GM18502 (cell line): ENCODE data around the gene GPC3.
"Not testable (repeated sequence)": the region's sequence is repeated elsewhere in the genome, so short reads cannot be mapped to it uniquely, and the experiment has no call there.

Experiments
- ATAC-seq: cut with Tn5 transposase; IDR thresholded peaks from one replicate; pipeline ENCODE4 v1.9.1; 2021; ENCODE audit warnings: mild to moderate bottlenecking; ENCODE audit not compliant: unreplicated experiment, poor library complexity

GPC3 gene

DNA sequence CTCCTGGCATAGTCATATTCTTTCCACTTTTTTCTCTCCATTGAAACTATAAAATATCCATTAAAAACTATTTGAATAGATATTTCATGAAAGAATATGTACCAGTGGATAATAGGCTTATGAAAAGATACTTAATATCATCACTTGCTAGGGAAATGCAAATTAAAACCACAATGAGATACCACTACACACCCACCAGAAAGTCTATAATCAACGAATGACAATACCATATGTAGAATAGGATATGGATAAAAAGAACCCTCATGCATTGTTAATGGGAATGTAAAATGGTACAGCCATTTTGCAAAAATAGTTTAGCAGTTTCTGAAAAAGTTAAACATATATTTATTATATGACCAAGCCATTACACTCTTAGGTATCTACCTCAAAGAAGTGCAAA, 351.4 kb downstream of the GPC3 start:
- ATAC-seq, result no peak

DNA sequence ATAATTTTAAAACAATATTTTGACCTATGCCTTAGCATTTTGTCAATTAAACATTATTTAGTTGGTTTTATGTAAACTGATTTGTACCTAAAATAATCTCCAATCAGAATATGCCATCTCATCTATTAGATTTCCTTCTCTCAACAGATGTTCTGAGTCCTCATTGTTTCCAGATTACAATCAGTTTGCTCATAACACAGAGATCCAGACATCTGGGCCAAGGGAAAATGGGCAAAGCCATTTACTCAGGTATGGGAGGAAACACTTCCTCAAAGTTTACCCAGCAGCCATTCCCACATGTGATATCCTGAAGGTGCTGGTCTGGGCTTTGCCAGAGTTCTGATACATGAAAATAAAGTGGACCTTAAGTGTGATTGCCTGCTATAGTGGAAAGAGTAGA, 352.2 kb downstream of the GPC3 start:
- ATAC-seq, result no peak

DNA sequence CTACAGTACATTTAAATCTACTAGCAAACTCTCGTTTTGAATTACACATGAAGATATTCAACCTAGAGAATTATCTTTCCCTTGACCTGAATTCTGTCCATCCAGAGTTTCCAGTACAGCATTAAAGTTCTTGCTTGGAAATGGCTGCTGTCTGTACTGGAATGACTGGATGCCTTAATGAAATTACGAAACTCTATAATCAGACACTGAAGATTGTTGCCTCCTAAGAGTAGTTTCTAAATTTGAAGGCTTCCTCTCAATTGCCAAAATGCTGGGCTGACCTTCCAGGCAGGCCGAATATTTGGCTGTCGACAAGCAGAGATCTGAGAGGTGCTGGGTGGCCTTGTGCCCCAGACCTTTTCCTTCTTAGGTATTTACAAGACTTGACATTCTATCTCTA, 355.0 kb downstream of the GPC3 start:
- no peak for ATAC-seq

DNA sequence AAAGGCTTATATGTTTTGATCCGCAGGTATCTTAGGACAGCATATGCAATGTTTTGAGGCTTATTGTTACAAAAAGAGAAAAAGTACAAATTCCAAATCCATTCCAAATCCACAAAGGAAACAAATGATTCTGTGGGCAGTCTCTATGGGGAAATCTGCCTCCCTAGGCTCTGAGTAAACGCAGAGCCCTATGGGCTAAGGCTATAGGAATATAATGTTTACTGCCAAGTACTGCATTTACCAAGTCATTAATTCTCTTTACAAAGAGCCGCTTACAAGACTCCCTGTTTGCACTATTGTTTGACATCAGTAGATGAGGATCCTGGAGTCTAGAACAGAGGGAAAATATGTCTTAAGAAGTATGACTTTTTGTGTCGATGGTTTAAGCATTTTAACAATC, 357.7 kb downstream of the GPC3 start:
- ATAC-seq, result no peak

DNA sequence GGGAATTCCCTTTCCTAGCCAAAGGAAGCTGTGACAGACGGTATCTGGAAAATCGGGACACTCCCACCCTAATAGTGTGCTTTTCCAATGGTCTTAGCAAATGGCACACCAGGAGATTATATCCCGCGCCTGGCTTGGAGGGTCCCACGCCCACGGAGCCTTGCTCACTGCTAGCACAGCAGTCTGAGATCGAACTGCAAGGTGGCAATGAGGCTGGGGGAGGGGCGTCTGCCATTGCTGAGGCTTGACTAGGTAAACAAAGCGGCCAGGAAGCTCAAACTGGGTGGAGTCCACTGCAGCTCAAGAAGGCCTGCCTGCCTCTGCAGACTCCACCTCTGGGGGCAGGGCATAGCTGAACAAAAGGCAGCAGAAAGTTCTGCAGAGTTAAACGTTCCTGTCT, 364.0 kb downstream of the GPC3 start:
- ATAC-seq, result not testable (repeated sequence)

DNA sequence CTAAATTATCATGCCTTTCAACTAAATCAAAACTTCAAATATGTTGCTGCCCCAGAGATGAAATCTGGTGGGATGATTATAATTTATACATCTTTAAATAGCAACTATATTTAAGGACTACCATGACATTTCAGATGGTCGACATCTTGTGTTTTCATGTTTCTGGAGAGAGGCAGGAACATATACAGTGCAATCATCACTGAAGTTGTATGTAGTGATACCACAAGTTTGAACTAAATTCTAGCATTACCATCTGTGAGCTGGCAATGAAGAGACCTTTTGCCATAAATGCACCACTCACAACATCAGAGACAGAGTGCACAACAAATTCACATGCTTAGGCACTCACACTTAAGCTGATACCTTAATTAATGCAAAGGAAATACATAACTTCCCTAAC, 373.7 kb downstream of the GPC3 start:
- no peak for ATAC-seq

DNA sequence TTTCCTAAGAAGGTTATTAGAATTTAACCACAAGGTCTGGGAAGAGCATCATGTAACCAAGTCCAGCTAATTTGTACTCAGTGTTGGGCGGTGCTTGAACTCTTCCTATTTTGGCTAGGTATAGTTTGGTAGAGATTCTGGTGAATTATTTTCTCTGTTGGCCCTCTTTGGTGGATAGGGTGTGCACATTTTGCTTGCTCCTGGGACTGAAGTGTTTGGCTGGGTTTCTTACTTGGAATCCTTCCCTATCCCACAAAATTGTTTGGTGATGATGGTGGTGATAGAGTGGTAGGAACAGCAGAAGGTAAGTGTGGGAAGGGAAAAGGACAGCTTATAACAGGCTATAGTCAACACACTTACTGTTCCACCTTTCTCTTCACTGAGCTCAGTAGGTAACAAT, 375.3 kb downstream of the GPC3 start:
- ATAC-seq, result no peak

DNA sequence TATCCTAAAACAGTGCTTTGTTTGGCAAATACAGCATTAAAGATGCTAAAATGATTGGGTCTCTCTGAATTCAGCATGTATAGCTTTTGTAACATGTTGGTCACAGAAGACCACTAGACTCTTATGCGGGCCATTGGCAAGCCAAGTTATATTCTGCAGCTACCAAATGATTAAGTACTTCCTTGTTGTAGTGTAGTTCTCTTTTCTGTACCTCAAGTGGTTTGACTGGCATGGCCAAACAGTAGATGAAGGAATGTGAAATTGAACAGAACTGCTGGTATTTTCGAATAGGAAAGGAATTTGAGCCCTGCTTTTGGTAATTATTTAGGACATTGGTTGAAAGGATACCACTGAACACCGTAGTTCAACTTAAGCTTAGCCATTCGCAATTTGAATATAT, 376.2 kb downstream of the GPC3 start:
- ATAC-seq, result no peak

DNA sequence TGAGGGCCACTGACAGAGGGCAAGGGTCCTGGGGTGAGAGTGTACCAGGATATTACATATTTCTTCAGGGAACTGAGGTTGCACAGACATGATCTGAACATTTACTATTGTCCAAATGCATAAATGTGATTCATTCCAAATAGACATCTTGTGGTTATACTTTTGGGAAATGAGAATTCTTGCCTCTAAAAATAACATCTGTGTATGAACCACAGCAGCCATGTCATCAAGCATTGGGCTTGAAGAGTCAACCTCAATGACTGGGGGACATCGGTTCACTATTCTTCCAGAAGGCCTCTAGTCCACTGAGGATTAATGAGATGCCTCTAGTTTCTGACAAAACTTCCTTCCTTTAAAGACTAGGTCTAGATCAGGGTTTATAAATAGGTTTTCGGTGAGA, 377.0 kb downstream of the GPC3 start:
- no peak for ATAC-seq

DNA sequence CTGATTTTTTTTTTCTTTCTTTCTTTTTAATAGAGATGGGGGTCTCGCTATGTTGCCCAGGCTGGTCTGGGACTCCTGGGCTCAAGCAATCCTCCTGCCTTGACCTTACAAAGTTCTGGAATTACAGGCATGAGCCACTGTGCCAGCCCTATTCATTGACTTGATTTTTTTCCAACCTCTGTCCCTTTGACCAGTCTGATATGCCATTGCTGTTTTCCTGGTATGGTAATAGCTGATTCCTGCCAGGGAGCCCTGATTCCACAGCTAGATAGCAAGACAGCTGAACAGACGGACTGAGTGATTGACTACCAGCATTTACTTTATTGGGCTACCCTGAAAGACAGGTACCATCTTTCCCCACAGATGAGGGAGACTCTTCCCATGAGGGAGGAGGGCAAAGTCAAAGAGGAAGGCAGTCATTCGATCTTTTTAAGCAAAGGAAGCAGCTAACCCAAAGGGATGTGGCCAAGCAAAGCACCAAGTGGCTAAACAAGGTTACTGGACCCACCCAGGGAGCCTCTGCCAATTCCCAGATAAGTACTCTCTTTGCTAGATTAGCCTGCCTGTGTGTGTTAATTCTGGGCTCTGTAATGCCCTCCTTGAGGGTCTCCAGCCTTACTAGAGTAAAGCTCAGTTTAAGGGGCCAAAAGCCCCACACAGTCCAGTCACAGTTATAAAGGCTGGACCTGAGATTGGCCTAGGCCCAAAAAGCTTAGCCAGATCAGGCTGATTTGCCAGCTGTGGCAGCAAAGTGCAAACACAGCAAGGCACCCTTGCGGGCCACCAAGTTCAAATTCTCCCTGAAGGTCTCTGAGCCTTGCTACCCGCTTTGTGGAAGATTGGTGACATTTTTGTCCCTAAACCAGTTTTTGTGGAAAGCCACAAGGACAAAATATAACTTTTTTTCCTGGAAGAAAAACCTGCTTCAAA, 377.7 kb downstream of the GPC3 start:
- no peak for ATAC-seq

DNA sequence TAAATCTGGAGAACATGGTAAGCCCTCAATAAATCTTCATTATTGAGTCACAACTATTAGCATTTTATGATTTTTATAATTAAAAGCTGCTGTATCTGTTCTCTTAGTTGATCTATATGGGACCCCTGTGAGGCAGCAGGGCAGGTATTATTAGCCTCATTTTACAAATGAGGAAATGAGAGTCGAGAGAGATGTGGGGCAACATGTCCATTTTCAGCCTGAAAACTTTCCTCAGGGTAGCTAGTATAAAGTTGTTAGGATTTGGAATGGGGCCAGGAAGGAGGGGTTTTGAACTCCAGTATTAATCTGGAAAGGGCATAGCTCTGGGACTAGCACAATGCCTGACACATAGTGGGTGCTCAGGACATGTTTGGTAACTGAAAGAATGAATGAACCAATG, 378.4 kb downstream of the GPC3 start:
- no peak for ATAC-seq

DNA sequence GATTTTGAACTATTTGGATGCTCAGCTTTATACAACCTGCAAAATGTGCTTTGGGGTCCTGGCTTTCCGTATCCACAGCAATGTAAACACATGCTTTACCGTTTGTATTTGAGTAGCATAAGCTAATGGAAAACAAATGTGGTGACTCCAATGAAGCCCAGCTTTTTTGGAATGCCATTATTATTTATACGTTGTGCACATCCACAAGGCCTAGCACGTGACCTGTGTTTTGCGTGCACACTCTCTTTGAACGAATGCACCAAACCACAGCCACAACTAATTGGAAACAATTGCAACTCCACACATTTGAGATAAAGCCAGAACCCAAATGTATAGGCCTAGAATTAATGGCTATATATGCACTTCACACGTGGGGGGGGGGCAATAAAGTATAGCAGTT, 380.6 kb downstream of the GPC3 start:
- ATAC-seq, result no peak

DNA sequence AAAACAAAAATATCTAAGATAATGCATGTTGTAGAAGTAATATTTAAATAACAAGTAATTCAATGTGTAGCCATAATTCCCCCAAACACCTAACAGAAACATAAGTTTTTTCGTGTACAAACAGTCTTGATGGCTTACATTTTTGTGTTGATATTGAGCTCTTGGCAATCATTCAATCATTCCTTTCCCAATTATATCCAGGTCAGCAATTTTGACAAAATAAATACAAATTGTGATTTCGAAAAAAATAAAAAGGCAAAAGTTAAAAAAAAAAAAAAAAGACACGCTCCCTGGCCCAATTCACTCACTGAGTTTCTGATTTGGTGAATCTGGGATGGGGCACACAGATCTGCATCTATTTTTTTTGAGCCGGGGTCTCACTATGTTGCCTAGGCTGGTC, 382.5 kb downstream of the GPC3 start:
- no peak for ATAC-seq

DNA sequence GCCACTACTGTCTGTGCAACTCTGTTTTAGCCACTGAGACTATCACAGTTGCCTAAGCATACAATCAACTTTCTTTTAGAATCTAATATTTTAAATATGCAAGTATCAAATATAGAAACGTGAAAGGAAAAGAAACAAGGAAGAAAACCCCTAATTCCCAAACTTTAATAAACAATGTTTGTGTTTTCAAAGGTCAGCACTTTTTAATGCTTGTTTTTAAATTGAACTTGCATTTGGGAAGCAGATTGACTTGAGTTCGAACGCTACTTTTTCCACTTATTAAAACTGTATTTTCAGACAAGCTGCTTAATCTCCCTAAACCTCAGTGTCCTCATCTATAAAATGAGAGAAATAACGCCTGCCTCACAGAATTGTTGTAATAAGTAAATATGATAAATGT, 384.3 kb downstream of the GPC3 start:
- no peak for ATAC-seq

DNA sequence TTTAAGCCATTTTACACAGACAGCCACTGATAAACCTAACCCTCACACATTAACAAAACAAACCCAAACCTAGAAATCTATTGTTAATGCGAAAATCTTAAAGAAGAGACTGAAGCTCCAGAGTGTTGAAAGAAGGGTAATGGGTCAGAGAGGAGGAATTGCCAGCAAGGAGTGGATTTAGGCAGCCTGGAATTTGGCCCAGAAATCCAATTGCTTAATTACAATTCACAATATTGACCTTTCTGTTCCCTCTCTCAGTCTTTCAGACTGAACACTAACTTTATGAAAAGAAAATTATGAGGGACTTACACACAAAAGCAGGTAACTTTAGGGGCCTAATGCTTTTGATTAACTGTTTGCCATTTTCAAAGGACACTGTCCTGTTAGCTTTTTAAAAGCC, 384.9 kb downstream of the GPC3 start:
- no peak for ATAC-seq

DNA sequence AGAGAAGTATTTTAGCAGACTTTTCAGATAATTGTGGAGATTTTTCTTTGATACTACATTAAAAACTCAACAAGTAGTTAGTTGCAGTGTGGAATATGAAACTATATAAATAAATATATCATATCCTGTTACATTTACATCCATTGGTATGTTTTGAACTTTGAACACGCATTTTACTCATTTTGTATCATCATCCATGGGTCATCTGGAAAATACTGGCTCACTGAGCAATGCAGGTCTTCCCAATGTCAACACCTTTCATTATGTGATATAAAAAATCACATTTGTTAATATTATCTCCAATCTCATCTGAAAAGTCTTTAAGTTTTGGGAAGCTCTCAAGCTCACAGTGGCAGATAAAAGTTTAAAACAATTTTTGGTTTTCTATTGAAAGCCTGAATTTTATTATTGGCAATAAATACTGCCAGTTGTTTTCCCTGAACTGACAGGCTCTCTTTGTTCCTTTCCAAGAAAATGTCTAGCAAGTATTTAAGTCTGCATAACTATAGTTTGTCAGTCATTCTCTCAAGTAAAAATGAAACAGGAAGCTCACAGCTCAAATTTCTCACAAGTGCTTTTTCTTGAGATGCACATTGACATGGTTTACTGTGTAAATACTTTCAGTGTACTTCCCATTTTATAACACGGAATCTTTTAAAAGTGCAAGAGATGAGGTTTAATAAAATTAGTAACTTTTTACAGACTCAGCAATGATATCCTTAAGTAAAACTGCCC, 386.6 kb downstream of the GPC3 start:
- ATAC-seq, result no peak

DNA sequence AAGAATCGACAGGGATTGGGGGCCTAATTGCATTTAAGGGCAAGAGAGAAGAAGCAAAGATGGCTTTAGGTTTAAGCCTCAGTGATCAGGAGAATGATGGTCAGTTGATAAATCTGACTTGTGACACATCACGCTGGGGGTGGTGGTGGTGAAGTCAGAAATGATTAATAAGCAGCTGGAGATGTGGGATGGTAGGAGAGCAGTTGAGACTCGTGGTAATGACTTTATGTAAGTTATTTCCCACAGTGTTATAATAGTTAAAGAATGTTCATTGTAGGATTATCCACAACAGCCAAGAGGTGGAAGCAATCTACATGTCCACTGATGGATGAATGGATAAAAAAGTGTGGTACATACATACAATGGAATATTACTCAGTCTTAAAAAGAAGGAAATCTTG, 391.2 kb downstream of the GPC3 start:
- no peak for ATAC-seq

DNA sequence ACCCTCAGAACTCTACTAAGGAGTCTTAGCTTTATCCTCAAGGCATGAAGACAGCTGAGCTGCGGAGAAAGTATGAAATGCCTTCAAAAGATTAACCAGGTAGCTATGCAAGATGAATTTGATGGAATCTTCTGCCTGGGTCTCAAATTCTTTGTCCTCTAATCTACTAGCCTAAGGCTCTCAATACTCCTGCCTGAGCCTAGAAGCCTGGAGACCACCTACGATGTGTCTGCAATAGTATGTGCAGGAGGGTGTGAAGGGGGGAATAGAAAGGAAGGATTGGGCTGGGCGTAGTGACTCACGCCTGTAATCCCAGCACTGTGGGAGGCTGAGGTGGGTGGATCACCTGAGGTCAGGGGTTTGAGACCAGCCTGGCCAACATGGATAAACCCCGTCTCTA, 391.9 kb downstream of the GPC3 start:
- no peak for ATAC-seq

DNA sequence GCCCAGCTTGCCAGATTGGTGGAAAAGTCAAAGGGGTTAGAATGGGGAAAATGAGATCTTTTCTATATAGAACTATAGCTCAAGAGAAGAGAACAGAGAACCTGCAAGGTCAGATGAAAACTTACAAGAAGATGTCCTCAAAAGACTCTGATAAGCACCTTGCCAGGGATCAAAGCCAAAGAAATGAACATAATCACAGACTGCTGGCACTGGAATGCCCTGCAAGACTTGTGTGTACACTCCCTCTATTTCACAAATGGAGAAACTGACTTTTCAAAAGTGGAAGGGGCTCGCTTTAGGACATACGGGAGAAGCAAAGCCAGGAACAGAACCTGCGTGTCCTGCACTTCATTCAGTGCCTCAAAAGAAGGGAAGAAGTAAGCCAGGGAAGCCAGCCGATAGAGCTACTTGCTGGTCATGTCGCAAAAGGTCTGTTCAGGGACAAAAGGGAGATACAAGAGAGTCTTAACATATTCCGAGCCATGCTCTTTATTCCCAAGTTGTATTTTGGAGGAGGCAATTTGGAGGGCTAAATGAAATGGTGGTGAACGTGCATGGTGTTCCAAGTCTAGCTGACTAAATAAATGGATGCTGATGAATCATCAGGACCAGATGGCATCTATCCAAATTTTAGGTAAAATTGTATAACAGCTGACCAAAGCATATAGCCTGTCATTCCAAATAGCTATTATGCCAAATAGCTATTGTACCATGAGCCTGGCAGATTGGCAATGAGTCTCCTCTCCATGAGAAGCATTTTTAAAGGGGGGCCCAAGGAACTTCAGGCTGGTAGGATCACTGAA, 394.5 kb downstream of the GPC3 start:
- ATAC-seq, result no peak

DNA sequence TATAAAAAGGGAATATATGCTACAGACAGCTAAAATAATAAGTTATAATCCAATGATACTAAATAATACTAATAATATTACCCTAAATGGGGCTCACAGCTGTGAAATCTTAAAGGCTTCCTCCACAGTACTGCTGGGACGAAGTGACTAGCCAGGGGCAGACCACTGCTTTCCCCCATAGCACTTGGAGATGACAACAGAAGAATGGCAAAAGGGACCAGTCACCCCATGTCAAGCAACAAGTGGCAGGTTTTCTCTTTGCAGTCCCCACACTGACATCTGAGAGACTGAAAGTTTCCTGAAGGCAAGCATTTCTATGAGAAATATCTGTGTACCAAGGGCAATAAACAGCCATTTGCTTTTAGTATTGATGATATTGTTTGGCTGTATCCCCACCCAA, 396.6 kb downstream of the GPC3 start:
- no peak for ATAC-seq

DNA sequence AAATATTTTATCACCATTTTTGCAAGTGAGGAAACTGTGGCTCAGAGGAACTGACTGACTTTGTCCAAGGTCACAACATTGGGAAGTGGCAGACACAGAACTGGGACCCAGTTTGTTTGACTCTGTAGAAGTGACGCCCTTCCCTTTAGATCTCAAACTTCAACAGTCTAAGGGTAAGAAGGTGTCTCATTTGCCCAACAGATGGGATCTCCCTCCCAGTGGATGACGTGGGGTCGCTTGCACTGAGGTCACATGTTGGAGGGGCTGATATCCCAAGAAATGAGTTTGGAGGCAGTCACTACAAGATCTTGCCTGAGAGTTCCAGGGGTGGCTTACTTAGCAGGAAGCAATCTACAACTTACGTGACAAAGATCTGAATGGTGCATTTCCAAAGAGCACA, 397.6 kb downstream of the GPC3 start:
- ATAC-seq, result no peak
